Measurements from ENCODE around the gene LPCAT2. TPM values are rescaled to one million over a fixed set of nuclear protein-coding genes. Genes with fewer than 3 reads are reported as not detected.

LPCAT2 gene
- total RNA-seq, 2 donors from 2014 or later: 3.3 to 9.1 TPM

DNA sequence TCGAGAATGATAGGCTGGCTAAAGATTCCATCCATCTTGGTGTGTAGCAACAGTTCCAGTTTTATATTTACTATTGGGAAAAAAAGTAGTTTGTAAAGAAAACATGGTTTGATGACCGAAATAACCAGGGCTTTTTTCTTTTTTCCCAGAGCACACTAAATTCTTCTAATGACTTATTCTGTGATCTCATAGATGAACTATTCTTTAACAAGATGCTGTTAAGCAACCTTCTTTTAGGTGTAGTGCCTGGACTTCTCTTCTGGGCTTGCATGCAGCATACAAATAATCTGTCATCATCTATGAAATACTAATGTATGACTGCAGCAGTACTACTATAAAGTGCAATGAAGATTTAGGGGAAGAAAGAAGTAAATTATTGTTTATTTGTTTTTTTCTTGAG lies 46.6 kb downstream of the LPCAT2 start:
- H3K4me1 ChIP-seq: peaks cover 8% of the 10 kb centered on the region
- DNase-seq (no peak), ATAC-seq (no peak)
- WGBS, 2 donors: 53 to 90% methylated on average over 2 of the region's 2 CpGs
- TF ChIP-seq, protein P1, sequence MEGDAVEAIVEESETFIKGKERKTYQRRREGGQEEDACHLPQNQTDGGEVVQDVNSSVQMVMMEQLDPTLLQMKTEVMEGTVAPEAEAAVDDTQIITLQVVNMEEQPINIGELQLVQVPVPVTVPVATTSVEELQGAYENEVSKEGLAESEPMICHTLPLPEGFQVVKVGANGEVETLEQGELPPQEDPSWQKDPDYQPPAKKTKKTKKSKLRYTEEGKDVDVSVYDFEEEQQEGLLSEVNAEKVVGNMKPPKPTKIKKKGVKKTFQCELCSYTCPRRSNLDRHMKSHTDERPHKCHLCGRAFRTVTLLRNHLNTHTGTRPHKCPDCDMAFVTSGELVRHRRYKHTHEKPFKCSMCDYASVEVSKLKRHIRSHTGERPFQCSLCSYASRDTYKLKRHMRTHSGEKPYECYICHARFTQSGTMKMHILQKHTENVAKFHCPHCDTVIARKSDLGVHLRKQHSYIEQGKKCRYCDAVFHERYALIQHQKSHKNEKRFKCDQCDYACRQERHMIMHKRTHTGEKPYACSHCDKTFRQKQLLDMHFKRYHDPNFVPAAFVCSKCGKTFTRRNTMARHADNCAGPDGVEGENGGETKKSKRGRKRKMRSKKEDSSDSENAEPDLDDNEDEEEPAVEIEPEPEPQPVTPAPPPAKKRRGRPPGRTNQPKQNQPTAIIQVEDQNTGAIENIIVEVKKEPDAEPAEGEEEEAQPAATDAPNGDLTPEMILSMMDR (IDR thresholded peaks at IDR 0.05): no peak
- TF ChIP-seq POLR2A (IDR thresholded peaks at IDR 0.05): no peak
- intact Hi-C loops (cut with DNase I): no loop called here
- no peak overlapping the region for H3K27ac ChIP-seq
- no peak overlapping the region for H3K4me3 ChIP-seq
- no peaks in the 10 kb centered on the region for H3K9me3 ChIP-seq
- no peaks in the 10 kb centered on the region for H3K36me3 ChIP-seq (replicated peaks in 1 of 2; ENCODE audit: insufficient read depth in 1 of 2, low read depth in 2 of 2)
- H3K27me3 ChIP-seq: no peaks in the 10 kb centered on the region

DNA sequence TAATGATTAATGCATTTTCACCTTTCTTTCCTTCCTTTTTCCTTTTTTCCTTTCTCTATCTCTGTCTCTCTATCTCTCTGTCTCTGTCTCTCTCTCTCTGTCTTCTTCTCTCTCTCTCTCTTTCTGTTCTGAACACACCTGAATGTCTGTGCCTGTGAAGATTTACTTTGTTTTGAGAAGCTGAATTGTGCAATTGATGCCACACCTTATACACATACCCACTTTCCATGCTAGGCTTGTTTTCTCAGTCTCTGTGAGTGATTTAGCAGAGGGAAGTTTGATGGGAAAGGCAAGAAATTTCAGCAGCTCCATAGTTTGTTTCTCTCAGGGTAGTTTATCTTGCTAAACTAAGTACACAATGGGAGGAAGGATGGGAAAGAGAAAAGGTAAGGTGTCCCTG lies 48.3 kb downstream of the LPCAT2 start:
- Histone ChIP-seq H3K9me3 (no peaks in the 10 kb centered on the region), H3K36me3 (replicated peaks in 1 of 2; ENCODE audit: insufficient read depth in 1 of 2, low read depth in 2 of 2) (no peaks in the 10 kb centered on the region), H3K4me3 (no peak overlapping the region), H3K27ac (no peak overlapping the region), H3K4me1 (peaks cover 8% of the 10 kb centered on the region), H3K27me3 (no peaks in the 10 kb centered on the region)
- no peak for DNase-seq
- intact Hi-C loops (cut with DNase I): no loop called here
- no peak for TF ChIP-seq POLR2A (IDR thresholded peaks at IDR 0.05)
- no peak for ATAC-seq

DNA sequence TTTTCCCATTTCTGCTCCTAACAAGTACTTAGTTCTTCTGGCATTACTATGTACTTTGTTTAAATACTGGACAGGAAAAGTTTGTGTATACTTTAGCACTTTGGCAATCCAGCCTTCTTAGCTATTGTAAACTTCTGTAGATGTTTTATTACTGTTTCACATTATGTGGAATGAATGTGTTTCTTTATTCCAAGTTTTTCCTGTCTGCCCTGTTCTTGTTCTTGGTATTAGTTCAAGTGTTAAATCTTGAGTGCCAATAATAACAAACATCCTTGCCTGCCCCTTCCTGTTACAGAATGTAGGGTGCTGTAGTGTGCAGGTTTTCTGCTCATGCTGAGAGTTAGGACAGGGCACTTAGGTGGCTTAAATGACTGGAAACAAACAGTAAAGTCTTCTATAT lies 50.4 kb downstream of the LPCAT2 start:
- Histone ChIP-seq H3K27ac (no peak overlapping the region), H3K4me1 (peaks cover 8% of the 10 kb centered on the region)

DNA sequence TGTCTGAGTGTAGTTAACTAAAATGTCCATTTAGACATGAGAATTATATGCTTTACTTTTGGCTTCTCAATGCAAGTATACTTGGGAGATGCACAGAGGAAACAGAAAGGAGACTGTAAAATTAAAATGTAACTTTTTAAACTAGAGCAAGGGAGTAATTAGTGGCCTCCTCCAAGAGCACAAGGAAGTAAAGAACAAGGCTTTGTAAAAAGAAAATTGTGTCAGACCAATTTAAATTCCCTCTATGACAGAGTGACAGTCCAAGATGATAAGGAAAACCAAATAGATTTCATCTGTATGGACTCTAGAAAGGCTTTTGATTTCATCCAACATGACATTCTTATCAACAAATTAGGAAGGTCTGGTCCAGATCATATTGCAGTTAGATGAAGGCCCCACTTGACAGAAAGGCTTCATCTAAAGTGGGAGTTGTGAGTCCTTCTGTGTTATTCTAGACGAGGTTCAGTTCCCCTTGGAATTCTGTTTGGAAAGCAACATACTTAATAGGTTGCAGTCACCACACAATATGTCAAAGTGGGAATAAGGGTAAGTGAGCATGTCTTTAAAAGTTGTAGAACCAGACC lies 51.2 kb downstream of the LPCAT2 start:
- intact Hi-C loops (cut with DNase I): no loop called here
- ATAC-seq: no peak
- Histone ChIP-seq H3K9me3 (no peaks in the 10 kb centered on the region), H3K27me3 (no peaks in the 10 kb centered on the region), H3K36me3 (replicated peaks in 1 of 2; ENCODE audit: insufficient read depth in 1 of 2, low read depth in 2 of 2) (no peaks in the 10 kb centered on the region), H3K4me1 (peaks cover 8% of the 10 kb centered on the region), H3K4me3 (no peak overlapping the region), H3K27ac (no peak overlapping the region)
- TF ChIP-seq, protein P1 (IDR thresholded peaks at IDR 0.05): no peak
- no peak for TF ChIP-seq POLR2A (IDR thresholded peaks at IDR 0.05)
- WGBS, 2 donors: 50 to 64% methylated on average over 1 of the region's 1 CpG
- DNase-seq: no peak

More for the DNA sequence above, 50.4 kb downstream of the LPCAT2 start:
- Histone ChIP-seq H3K27me3 (no peaks in the 10 kb centered on the region), H3K9me3 (no peaks in the 10 kb centered on the region), H3K36me3 (replicated peaks in 1 of 2; ENCODE audit: insufficient read depth in 1 of 2, low read depth in 2 of 2) (no peaks in the 10 kb centered on the region), H3K4me3 (no peak overlapping the region)
- TF ChIP-seq, protein P1 (IDR thresholded peaks at IDR 0.05): no peak
- TF ChIP-seq POLR2A (IDR thresholded peaks at IDR 0.05): no peak
- DNase-seq (no peak), ATAC-seq (no peak)
- intact Hi-C loops (cut with DNase I): no loop called here

DNA sequence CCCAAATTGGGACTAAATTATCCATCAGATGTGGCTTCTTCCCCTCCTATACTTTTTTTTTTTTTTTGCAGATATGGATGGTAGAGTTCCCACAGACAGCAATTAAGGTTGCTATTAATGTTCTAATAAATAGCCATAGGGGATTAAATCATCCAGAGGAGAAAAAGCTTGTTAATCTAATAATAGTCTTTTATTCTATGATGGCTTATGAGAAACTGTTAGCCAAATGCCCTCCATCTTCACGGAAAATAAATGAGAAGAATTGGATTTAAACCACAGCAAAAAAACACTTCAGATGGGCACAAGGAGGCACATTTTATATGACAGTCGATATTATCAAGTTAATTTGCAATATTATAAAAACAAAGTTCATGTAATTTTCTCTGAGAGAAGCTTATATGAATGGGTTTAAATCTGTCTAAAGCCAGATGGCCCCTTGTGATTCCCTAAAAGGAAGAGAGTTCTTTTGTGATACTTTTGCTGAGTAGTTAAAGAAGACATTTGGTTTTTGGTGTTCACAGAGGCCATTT lies 52.5 kb downstream of the LPCAT2 start:
- Histone ChIP-seq H3K4me3 (no peak overlapping the region), H3K4me1 (peaks cover 8% of the 10 kb centered on the region), H3K27ac (no peak overlapping the region), H3K9me3 (no peaks in the 10 kb centered on the region), H3K27me3 (no peaks in the 10 kb centered on the region), H3K36me3 (replicated peaks in 1 of 2; ENCODE audit: insufficient read depth in 1 of 2, low read depth in 2 of 2) (no peaks in the 10 kb centered on the region)
- ATAC-seq (no peak), DNase-seq (no peak)
- WGBS, 2 donors: 68 to 92% methylated on average over 2 of the region's 2 CpGs
- TF ChIP-seq, protein P1 (IDR thresholded peaks at IDR 0.05): no peak
- TF ChIP-seq POLR2A (IDR thresholded peaks at IDR 0.05): no peak
- intact Hi-C loops (cut with DNase I): no loop called here
